SK-N-SH treated with all-trans-retinoic acid at 6 μM for 48 hours (cell line): ENCODE measurements around the gene DDX11.

ENCODE experiments used
- BACH2 ChIP-seq: fragments of 250-450 bp; sonication (Bioruptor Pico); IDR thresholded peaks from 2 replicates; pipeline ENCODE4 v1.9.0; 2021; ENCODE audit warnings: mild to moderate bottlenecking, borderline replicate concordance
- ISL1 ChIP-seq: fragments of 250-450 bp; sonication (Bioruptor Pico); IDR thresholded peaks from 2 replicates; pipeline ENCODE4 v2.1.2; 2022; ENCODE audit warnings: mild to moderate bottlenecking, moderate library complexity
- OSR1 ChIP-seq: fragments of 250-450 bp; sonication (Bioruptor Pico); IDR thresholded peaks from 2 replicates; pipeline ENCODE4 v1.8.0; 2022; ENCODE audit warnings: moderate library complexity, mild to moderate bottlenecking, inconsistent platforms
- PATZ1 ChIP-seq: fragments of 250-450 bp; sonication (Bioruptor Pico); IDR thresholded peaks from 2 replicates; pipeline ENCODE4 v1.8.0; 2020; ENCODE audit warnings: mild to moderate bottlenecking, moderate library complexity, borderline replicate concordance
- RARB ChIP-seq: fragments of 250-450 bp; sonication (Bioruptor Pico); IDR thresholded peaks from 2 replicates; pipeline ENCODE4 v1.8.0; 2021; ENCODE audit warnings: mild to moderate bottlenecking, moderate library complexity
- TCF4 ChIP-seq: fragments of 250-450 bp; sonication (Bioruptor Pico); IDR thresholded peaks from 2 replicates; pipeline ENCODE4 v1.8.0; 2021; ENCODE audit warnings: mild to moderate bottlenecking, moderate library complexity, borderline replicate concordance

GRCh38 chr12:31029916-31030562 is 43.6 kb upstream of the DDX11 start:
- TF ChIP-seq RARB (CRISPR knock-in tag) (no peak), TCF4 (CRISPR knock-in tag) (no peak), ISL1 (no peak), OSR1 (CRISPR knock-in tag) (no peak), PATZ1 (no peak), BACH2 (CRISPR knock-in tag) (no peak)
